Osteocyte (in vitro differentiated cells): Measurements from ENCODE around the gene SPATA19. TPM values are rescaled to one million over a fixed set of nuclear protein-coding genes. Genes with fewer than 3 reads are reported as not detected.
A peak's percentile ranks its signal among the peaks of the same experiment; 100 is the strongest.

ENCODE experiments used
- DNase-seq: peaks from one replicate; pipeline ENCODE4 v3.0.0; 2021; ENCODE audit warnings: mixed read lengths; ENCODE audit not compliant: unreplicated experiment; ENCODE audit errors: extremely low spot score
- H3K27ac Mint-ChIP-seq: one replicate; pipeline ENCODE4 v1.8.0; 2021; ENCODE audit warnings: mild to moderate bottlenecking, mixed read lengths; ENCODE audit not compliant: unreplicated experiment
- H3K27me3 Mint-ChIP-seq: one replicate; pipeline ENCODE4 v1.8.0; 2021; ENCODE audit warnings: mixed read lengths; ENCODE audit not compliant: unreplicated experiment
- H3K36me3 Mint-ChIP-seq: one replicate; pipeline ENCODE4 v1.8.0; 2021; ENCODE audit warnings: mixed read lengths; ENCODE audit not compliant: unreplicated experiment
- H3K4me1 Mint-ChIP-seq: one replicate; pipeline ENCODE4 v1.8.0; 2021; ENCODE audit warnings: mixed read lengths; ENCODE audit not compliant: unreplicated experiment
- H3K4me3 Mint-ChIP-seq: one replicate; pipeline ENCODE4 v1.8.0; 2021; ENCODE audit warnings: mild to moderate bottlenecking, moderate library complexity, mixed read lengths; ENCODE audit not compliant: unreplicated experiment
- H3K9me3 Mint-ChIP-seq: one replicate; pipeline ENCODE4 v1.8.0; 2021; ENCODE audit warnings: mixed read lengths; ENCODE audit not compliant: unreplicated experiment
- CTCF ChIP-seq: fragments of 200-600 bp; sonication (generic); IDR thresholded peaks from 2 replicates; pipeline ENCODE4 v1.5.0; 2021; ENCODE audit warnings: antibody characterized with exemption, mild to moderate bottlenecking, moderate library complexity
- total RNA-seq: library from RNA; stranded (reverse); gene quantifications from 2 replicates; pipeline ENCODE4 v1.2.1, GENCODE V29; 2021

Gene SPATA19
- total RNA-seq, 1 donor from 2014 or later, result not detected

- no peaks in the 10 kb centered on the region for H3K36me3 Mint-ChIP-seq
- no peaks in the 10 kb centered on the region for H3K27me3 Mint-ChIP-seq
- H3K9me3 Mint-ChIP-seq, result no peaks in the 10 kb centered on the region
- no peak overlapping the region for H3K27ac Mint-ChIP-seq
- TF ChIP-seq CTCF, result no peak
- H3K4me3 Mint-ChIP-seq, result no peak overlapping the region
- H3K4me1 Mint-ChIP-seq, result peaks cover 5% of the 10 kb centered on the region
- peak; percentile 67 for DNase-seq
These were observed 44.6 kb upstream of the SPATA19 start for GRCh38 chr11:133889893-133890292.

GRCh38 chr11:133889188-133889587 is 43.9 kb upstream of the SPATA19 start:
- no peaks in the 10 kb centered on the region for H3K4me1 Mint-ChIP-seq
- TF ChIP-seq CTCF, result no peak
- DNase-seq, result peak; percentile 30
- no peaks in the 10 kb centered on the region for H3K36me3 Mint-ChIP-seq
- H3K27me3 Mint-ChIP-seq, result no peaks in the 10 kb centered on the region
- H3K27ac Mint-ChIP-seq, result no peak overlapping the region
- H3K9me3 Mint-ChIP-seq, result no peaks in the 10 kb centered on the region
- H3K4me3 Mint-ChIP-seq, result no peak overlapping the region

GRCh38 chr11:133887692-133888332 is 42.5 kb upstream of the SPATA19 start:
- H3K27me3 Mint-ChIP-seq, result no peaks in the 10 kb centered on the region
- no peaks in the 10 kb centered on the region for H3K4me1 Mint-ChIP-seq
- DNase-seq, result peak; percentile 21
- H3K27ac Mint-ChIP-seq, result no peak overlapping the region
- H3K36me3 Mint-ChIP-seq, result no peaks in the 10 kb centered on the region
- H3K4me3 Mint-ChIP-seq, result no peak overlapping the region
- peaks cover 9% of the 10 kb centered on the region for H3K9me3 Mint-ChIP-seq
- no peak for TF ChIP-seq CTCF

GRCh38 chr11:133886029-133886428 is 40.7 kb upstream of the SPATA19 start:
- no peak for DNase-seq
- Mint-ChIP-seq H3K27me3 (no peaks in the 10 kb centered on the region), H3K4me1 (no peaks in the 10 kb centered on the region), H3K9me3 (peaks cover 9% of the 10 kb centered on the region), H3K27ac (no peak overlapping the region), H3K36me3 (no peaks in the 10 kb centered on the region), H3K4me3 (no peak overlapping the region)
- TF ChIP-seq CTCF, result no peak

- Mint-ChIP-seq H3K4me1 (no peaks in the 10 kb centered on the region), H3K4me3 (no peak overlapping the region), H3K36me3 (no peaks in the 10 kb centered on the region), H3K27ac (no peak overlapping the region), H3K9me3 (no peaks in the 10 kb centered on the region), H3K27me3 (no peaks in the 10 kb centered on the region)
- no peak for DNase-seq
- no peak for TF ChIP-seq CTCF
These were observed 26.8 kb upstream of the SPATA19 start for GRCh38 chr11:133872160-133872559.
